CD4-positive, alpha-beta T cell treated with Interleukin-21 for 1 hour (primary cell): ENCODE measurements around the gene NFATC4.
"Not testable (repeated sequence)": the region's sequence is repeated elsewhere in the genome, so short reads cannot be mapped to it uniquely, and the experiment has no call there.

Experiments
- DNase-seq: peaks from one replicate; pipeline ENCODE4 v3.0.0-alpha.2; 2020

The NFATC4 gene

GRCh38 chr14:24339284-24340151, 28.5 kb upstream of the NFATC4 start, which contains the start of gene RIPK3:
RIPK3 (minus strand) TSS chr14:24339991; CDS start chr14:24339826, 165 bp downstream.
- DNase-seq = peak; percentile 70

GRCh38 chr14:24340606-24341005, 27.4 kb upstream of the NFATC4 start:
- DNase-seq = no peak

- DNase-seq = no peak
Observed at GRCh38 chr14:24342889-24343288, 25.1 kb upstream of the NFATC4 start.

GRCh38 chr14:24343795-24344660, 24.0 kb upstream of the NFATC4 start:
- no peak for DNase-seq

- no peak for DNase-seq
Observed at GRCh38 chr14:24347134-24347533, 20.9 kb upstream of the NFATC4 start.

GRCh38 chr14:24348186-24348585, 19.8 kb upstream of the NFATC4 start:
- DNase-seq = no peak

GRCh38 chr14:24349742-24350141, 18.2 kb upstream of the NFATC4 start:
- no peak for DNase-seq

- no peak for DNase-seq
Observed at GRCh38 chr14:24351517-24351916, 16.5 kb upstream of the NFATC4 start.

GRCh38 chr14:24353559-24354481, 14.2 kb upstream of the NFATC4 start:
- no peak for DNase-seq

- DNase-seq = not testable (repeated sequence)
Observed at GRCh38 chr14:24354482-24354825, 13.5 kb upstream of the NFATC4 start.

GRCh38 chr14:24355009-24355408, 13.0 kb upstream of the NFATC4 start:
- no peak for DNase-seq

- no peak for DNase-seq
Observed at GRCh38 chr14:24356208-24356607, 11.8 kb upstream of the NFATC4 start.

- DNase-seq = no peak
Observed at GRCh38 chr14:24360281-24360680, 7.7 kb upstream of the NFATC4 start.

- DNase-seq = no peak
Observed at GRCh38 chr14:24361326-24361725, 6.7 kb upstream of the NFATC4 start.

- DNase-seq = no peak
Observed at GRCh38 chr14:24362241-24362960, 5.6 kb upstream of the NFATC4 start.

GRCh38 chr14:24363401-24363800, 4.6 kb upstream of the NFATC4 start:
- no peak for DNase-seq

GRCh38 chr14:24364841-24365240, 3.1 kb upstream of the NFATC4 start:
- DNase-seq = no peak

- DNase-seq = peak; percentile 66
Observed at GRCh38 chr14:24365600-24366412, 2.2 kb upstream of the NFATC4 start.

- no peak for DNase-seq
Observed at GRCh38 chr14:24366413-24366720, 1.6 kb upstream of the NFATC4 start.

- peak; percentile 18 for DNase-seq
Observed at GRCh38 chr14:24366721-24367513, 1.1 kb upstream of the NFATC4 start.

- no peak for DNase-seq
Observed at GRCh38 chr14:24368212-24368561, 203 bp downstream of the NFATC4 start.
